Measurements from ENCODE around the gene PSME1.
A peak's percentile ranks its signal among the peaks of the same experiment; 100 is the strongest.

The PSME1 gene

DNA sequence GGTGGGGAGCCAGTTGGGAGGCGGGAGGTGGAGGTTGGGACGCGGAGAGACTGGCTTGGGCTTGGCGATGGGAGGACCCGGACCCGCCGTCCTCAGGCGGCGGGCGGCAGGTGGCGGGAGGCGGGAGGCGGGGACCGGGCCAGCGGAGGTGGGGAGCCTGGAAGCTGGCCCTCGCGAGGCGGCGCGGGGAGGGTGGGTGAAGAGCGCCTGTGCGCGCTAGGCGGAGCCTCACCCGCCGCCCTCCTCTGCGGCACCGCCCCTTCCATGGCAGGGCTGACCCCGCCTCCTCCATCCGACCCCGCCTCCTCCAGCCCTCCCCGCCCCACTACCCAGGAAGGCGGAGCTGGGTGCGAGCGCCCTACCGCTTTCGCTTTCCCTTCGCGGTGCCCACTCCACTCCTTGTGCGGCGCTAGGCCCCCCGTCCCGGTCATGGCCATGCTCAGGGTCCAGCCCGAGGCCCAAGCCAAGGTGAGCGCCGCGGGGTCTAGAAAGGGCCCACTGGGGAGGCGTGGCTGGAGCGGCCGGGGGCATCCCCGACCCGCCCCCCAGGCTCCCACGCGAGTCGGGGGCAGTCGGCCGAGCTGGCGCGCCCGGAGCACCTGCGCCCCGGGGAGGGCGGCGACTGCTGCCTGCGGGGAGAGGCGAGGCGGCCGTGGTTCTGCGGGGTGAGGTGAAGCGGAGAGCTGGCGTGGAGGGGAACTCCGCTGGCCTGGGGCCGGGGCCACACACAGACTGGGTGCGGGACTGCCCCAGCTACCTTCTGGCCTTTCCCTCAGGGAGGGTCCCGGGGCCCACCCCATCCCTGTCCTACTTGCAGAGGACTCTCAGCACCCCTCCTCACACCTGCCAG, at the start of gene PSME1:
Gene PSME1, plus strand, starts transcription at position 361 of the 850 bp plus-strand sequence. Its CDS starts 69 bp downstream, at position 430.
- peak; percentile 32 to 96 (median 88) for DNase-seq

GRCh38 chr14:24087004-24087403, 49.0 kb upstream of the PSME1 start:
- no peak for DNase-seq

- no peak for DNase-seq
Observed at GRCh38 chr14:24088095-24088494, 47.9 kb upstream of the PSME1 start.

DNA sequence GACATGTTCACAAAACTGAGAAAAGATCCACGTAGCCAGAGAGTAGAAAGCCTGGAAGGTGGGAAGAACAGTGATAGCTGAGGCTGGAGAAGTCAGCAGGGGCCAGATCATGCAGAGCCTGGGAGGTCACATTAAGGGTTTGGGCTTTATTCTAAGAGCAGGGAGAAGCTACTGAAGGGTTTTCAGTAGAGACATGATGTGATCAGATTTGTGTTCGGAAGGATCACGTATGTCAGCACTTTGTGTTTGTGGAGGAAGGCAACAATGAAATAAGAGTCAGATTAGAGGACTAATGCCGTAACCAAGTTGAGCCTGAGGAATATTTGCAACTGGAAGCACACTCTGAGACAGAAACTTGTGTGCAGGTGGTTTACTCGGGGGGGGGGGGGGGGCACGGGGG, 46.1 kb upstream of the PSME1 start:
- DNase-seq = no peak

GRCh38 chr14:24092110-24092504, 43.9 kb upstream of the PSME1 start:
- no peak for DNase-seq

- DNase-seq = no peak
Observed at GRCh38 chr14:24092505-24093206, 43.3 kb upstream of the PSME1 start.

DNA sequence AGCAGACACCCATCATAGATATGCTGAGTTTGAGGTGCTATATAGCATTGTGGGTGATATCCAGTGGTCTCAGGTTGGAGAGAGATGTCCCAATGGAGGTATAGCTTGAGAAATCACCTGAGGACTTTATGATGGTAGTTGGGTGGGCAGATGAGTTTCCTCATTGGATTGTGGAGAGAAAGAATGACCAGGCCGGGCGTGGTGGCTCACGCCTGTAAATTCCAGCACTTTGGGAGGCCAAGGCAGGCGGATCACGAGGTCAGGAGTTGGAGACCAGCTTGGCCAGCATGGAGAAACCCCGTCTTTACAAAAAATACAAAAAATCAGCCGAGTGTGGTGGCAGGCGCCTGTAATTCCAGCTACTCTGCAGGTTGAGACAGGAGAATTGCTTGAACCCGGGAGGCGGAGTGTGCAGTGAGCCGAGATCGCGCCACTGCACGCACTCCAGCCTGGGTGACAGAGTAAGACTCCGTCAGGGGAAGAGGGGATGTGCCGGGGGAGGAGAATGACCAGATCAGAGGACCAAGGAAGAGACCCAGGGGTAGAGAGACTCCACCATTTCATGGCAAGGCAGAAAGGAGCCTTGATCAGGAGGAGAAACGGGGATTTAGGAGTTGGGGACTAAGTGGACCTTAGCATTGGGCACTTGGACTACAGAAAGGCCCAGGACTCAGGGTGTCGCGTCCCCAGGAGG, 42.6 kb upstream of the PSME1 start:
- no peak for DNase-seq

DNA sequence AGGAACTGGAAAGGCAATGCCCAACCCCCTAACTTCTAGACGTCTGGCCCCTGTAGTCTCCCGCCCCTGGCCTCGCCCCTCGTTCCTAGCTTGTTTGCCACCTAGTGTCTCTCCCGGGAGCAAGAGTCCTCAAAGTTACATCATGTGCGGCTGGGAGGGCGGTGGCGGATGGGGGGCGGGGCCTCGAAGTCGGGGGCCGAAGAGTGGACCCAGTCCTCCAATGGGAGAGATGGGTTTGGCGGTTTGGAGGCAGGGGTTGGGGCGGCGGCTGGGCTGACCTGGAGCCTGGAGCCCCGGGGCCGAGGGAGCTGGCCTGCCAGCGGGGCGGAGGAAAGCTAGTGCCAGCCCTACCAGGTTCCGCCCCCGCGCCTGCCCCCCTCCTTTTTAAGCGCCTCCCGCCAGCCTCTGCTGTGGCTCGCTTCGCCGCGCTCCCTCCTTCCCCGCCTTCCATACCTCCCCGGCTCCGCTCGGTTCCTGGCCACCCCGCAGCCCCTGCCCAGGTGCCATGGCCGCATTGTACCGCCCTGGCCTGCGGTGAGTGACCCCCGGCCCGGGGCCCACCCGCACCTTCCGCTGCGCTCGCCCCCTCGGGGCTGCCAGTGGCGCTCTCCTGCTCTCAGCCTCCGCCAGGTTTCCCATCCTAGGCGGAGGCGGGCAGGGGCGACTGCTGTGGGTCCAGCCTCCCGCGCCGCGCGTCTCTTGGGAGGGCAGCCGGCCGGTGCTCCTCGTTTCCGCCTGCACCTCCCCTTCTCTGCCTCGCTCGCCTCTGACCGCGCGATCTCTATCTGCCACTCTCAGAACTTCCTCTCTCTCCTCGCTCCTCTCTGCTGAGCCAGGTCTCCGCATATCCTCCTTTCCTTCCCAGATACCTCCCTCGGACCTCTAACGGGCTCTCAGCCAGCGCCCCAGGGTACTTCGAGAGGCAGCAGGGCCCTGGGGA, 41.8 kb upstream of the PSME1 start, which contains the start of gene PCK2:
Gene PCK2, plus strand, starts transcription at position 411 of the 940 bp plus-strand sequence. Its CDS starts 95 bp downstream, at position 506.
- peak in 54 of 58 donors; percentile 28 to 86 (median 68) for DNase-seq

GRCh38 chr14:24094841-24095270, 41.1 kb upstream of the PSME1 start:
- peak in 1 of 58 donors; percentile 60 for DNase-seq

GRCh38 chr14:24095271-24096068, 40.5 kb upstream of the PSME1 start:
- DNase-seq = peak in 10 of 58 donors; percentile 11 to 23 (median 18)

DNA sequence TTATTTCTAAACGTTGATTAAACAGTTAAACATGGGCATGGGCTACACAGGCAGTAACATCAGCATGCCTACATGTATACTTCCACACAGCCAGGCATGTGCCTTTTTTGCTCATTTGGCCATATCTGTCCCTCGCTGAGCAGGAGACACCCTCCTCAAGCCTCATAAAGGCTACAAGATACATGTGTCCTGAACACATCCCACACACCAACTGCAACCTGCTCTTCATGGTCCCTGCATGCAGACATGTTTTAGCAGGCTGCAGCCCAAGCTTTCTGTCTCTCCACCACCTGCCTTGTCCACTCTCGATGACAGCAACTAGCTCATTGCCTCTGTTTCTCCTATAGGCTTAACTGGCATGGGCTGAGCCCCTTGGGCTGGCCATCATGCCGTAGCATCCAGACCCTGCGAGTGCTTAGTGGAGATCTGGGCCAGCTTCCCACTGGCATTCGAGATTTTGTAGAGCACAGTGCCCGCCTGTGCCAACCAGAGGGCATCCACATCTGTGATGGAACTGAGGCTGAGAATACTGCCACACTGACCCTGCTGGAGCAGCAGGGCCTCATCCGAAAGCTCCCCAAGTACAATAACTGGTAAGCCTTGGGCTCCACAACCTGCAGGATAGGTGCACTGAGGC, 39.3 kb upstream of the PSME1 start:
- DNase-seq = no peak

- DNase-seq = no peak
Observed at GRCh38 chr14:24098229-24098926, 37.6 kb upstream of the PSME1 start.

- peak in 7 of 58 donors; percentile 4 to 60 (median 27) for DNase-seq
Observed at GRCh38 chr14:24098927-24099813, 36.8 kb upstream of the PSME1 start.

GRCh38 chr14:24100197-24100981, 35.6 kb upstream of the PSME1 start:
- DNase-seq = no peak

- DNase-seq = no peak
Observed at GRCh38 chr14:24100982-24101494, 35.0 kb upstream of the PSME1 start.

- DNase-seq = no peak
Observed at GRCh38 chr14:24102357-24103048, 33.5 kb upstream of the PSME1 start.

Data from anterior cingulate cortex (tissue), 58 donors.